ENCODE data around the gene HCRTR1. TPM values are rescaled to one million over a fixed set of nuclear protein-coding genes. Genes with fewer than 3 reads are reported as not detected.

Gene HCRTR1
- total and polyA plus RNA-seq, 2 donors (not counting 1 experiment from before 2014, with no cell fraction given) = 0.22 TPM; not detected in 1

- no peak for TF ChIP-seq EZH2 (IDR thresholded peaks at IDR 0.05; ENCODE audit: borderline replicate concordance, insufficient read depth, low read depth, low read length, poor library complexity, severe bottlenecking)
- TF ChIP-seq CTCF (IDR thresholded peaks at IDR 0.05) = no peak
- H3K27ac Mint-ChIP-seq = no peak overlapping the region
- WGBS (ENCODE audit: insufficient coverage) = 86% methylated on average over 5 of the region's 5 CpGs
- CTCF ChIA-PET = no interaction called here
- H3K9me3 Mint-ChIP-seq (ENCODE audit: insufficient read depth) = no peaks in the 10 kb centered on the region
- peaks cover 0 to 8% of the 10 kb centered on the region in 2 donors for H3K4me1 ChIP-seq (ENCODE audit: control insufficient read depth in 2 of 2, insufficient read depth in 2 of 2, low read length in 2 of 2)
- no peaks in the 10 kb centered on the region for H4K20me1 ChIP-seq (ENCODE audit: control insufficient read depth, insufficient read depth, low read length, poor library complexity, severe bottlenecking)
- no peak overlapping the region for H3K27ac ChIP-seq (ENCODE audit: low read length in 2 of 2)
- DNase-seq (no peak), ATAC-seq (ENCODE audit: low read depth) (no peak)
- no peak overlapping the region for H3K4me3 Mint-ChIP-seq
- peaks cover 4% of the 10 kb centered on the region for H3K4me1 Mint-ChIP-seq
- H3K27me3 ChIP-seq (replicated peaks in 1 of 4; ENCODE audit: control extremely low read depth in 1 of 4, control insufficient read depth in 3 of 4, insufficient read depth in 4 of 4, low read length in 3 of 4) = peaks cover 0 to 11% (median 3%) of the 10 kb centered on the region in 4 experiments
- intact Hi-C loops (cut with micrococcal nuclease) = no loop called here
- POLR2A ChIA-PET = interaction anchor here (0.6 kb wide), 1 partner anchor 193 kb away, joined by 5 read pairs; no protein-coding TSS in a partner anchor
- no peaks in the 10 kb centered on the region for H3K79me2 ChIP-seq (ENCODE audit: control insufficient read depth, insufficient read depth, low read length)
- no peak overlapping the region for H3K9ac ChIP-seq (ENCODE audit: low read length)
- no peak overlapping the region for H3K4me2 ChIP-seq (replicated peaks; ENCODE audit: low read depth, low read length, poor library complexity, severe bottlenecking)
- H3K27me3 Mint-ChIP-seq = peaks cover 9% of the 10 kb centered on the region
- H2AFZ ChIP-seq (ENCODE audit: insufficient read depth, low read depth, low read length, poor library complexity, severe bottlenecking) = no peak overlapping the region
- H3K9me3 ChIP-seq (ENCODE audit: control extremely low read depth in 1 of 3, control insufficient read depth in 2 of 3, insufficient read depth in 1 of 3, low read length in 2 of 3) = no peaks in the 10 kb centered on the region
- H3K36me3 ChIP-seq (replicated peaks in 1 of 2; ENCODE audit: control extremely low read depth in 1 of 2, control insufficient read depth in 1 of 2, extremely low read depth in 1 of 2, insufficient read depth in 2 of 2, low read length in 1 of 2) = no peaks in the 10 kb centered on the region
- H3K4me3 ChIP-seq (ENCODE audit: control extremely low read depth in 1 of 5, extremely low read depth in 1 of 5, insufficient read depth in 1 of 5, low read depth in 2 of 5, low read length in 4 of 5) = no peak overlapping the region
Observed at GRCh38 chr1:31580513-31580870, 37.0 kb upstream of the HCRTR1 start.

GRCh38 chr1:31580891-31581603, 36.4 kb upstream of the HCRTR1 start:
- no peak overlapping the region for H3K27ac Mint-ChIP-seq
- H3K9me3 Mint-ChIP-seq (ENCODE audit: insufficient read depth) = no peaks in the 10 kb centered on the region
- no peaks in the 10 kb centered on the region for H3K36me3 ChIP-seq (replicated peaks in 1 of 2; ENCODE audit: control extremely low read depth in 1 of 2, control insufficient read depth in 1 of 2, extremely low read depth in 1 of 2, insufficient read depth in 2 of 2, low read length in 1 of 2)
- 92% methylated on average over 12 of the region's 15 CpGs for WGBS (ENCODE audit: insufficient coverage)
- intact Hi-C loops (cut with micrococcal nuclease) = no loop called here
- no peaks in the 10 kb centered on the region for H3K9me3 ChIP-seq (ENCODE audit: control extremely low read depth in 1 of 3, control insufficient read depth in 2 of 3, insufficient read depth in 1 of 3, low read length in 2 of 3)
- H3K27ac ChIP-seq (ENCODE audit: low read length in 2 of 2) = no peak overlapping the region
- POLR2A ChIA-PET = interaction anchor here (0.6 kb wide), 1 partner anchor 193 kb away, joined by 5 read pairs; no protein-coding TSS in a partner anchor
- no peaks in the 10 kb centered on the region for H3K79me2 ChIP-seq (ENCODE audit: control insufficient read depth, insufficient read depth, low read length)
- peaks cover 0 to 11% (median 3%) of the 10 kb centered on the region in 4 experiments for H3K27me3 ChIP-seq (replicated peaks in 1 of 4; ENCODE audit: control extremely low read depth in 1 of 4, control insufficient read depth in 3 of 4, insufficient read depth in 4 of 4, low read length in 3 of 4)
- CTCF ChIA-PET = no interaction called here
- H3K4me1 ChIP-seq (ENCODE audit: control insufficient read depth in 2 of 2, insufficient read depth in 2 of 2, low read length in 2 of 2) = peaks cover 0 to 7% of the 10 kb centered on the region in 2 donors
- H4K20me1 ChIP-seq (ENCODE audit: control insufficient read depth, insufficient read depth, low read length, poor library complexity, severe bottlenecking) = no peaks in the 10 kb centered on the region
- no peak overlapping the region for H3K4me2 ChIP-seq (replicated peaks; ENCODE audit: low read depth, low read length, poor library complexity, severe bottlenecking)
- H3K27me3 Mint-ChIP-seq = peaks cover 8% of the 10 kb centered on the region
- ATAC-seq (ENCODE audit: low read depth) = no peak
- DNase-seq = no peak
- H3K9ac ChIP-seq (ENCODE audit: low read length) = no peak overlapping the region
- H3K4me3 Mint-ChIP-seq = no peak overlapping the region
- no peak overlapping the region for H2AFZ ChIP-seq (ENCODE audit: insufficient read depth, low read depth, low read length, poor library complexity, severe bottlenecking)
- no peak overlapping the region for H3K4me3 ChIP-seq (ENCODE audit: control extremely low read depth in 1 of 5, extremely low read depth in 1 of 5, insufficient read depth in 1 of 5, low read depth in 2 of 5, low read length in 4 of 5)
- TF ChIP-seq CTCF (IDR thresholded peaks at IDR 0.05) = no peak
- no peak for TF ChIP-seq EZH2 (IDR thresholded peaks at IDR 0.05; ENCODE audit: borderline replicate concordance, insufficient read depth, low read depth, low read length, poor library complexity, severe bottlenecking)
- H3K4me1 Mint-ChIP-seq = peaks cover 3% of the 10 kb centered on the region

Data from B cell (primary cell).